NCI-H1694 treated with DMSO at 0.1 percent for 48 hours (cell line): ENCODE measurements around the gene RETN.

Source experiments
- DNase-seq: peaks from one replicate; lab custom pipeline; 2025; lab: John Stamatoyannopoulos, UW

The RETN gene, protein sequence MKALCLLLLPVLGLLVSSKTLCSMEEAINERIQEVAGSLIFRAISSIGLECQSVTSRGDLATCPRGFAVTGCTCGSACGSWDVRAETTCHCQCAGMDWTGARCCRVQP

DNA sequence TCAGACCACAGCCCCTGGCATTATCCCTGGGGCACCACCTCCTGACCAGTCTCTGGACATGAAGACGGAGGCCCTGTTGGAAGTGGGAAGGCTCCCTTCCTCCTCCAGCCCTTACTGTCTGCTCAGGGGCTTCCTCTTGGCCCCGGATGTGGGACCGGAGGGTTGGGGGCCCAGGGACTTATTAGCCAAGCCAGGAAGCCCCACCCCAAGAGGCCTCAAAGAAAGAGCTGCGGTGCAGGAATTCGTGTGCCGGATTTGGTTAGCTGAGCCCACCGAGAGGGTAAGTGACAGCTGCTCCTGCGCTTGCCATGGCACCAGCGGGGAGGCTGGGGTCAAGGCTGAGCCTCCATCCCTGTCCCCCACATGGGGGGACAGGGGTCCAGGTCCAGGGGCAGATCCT is at the start of gene RETN:
TSS of gene RETN (plus strand) at position 208 of the 400 bp plus-strand sequence. CDS start 278 bp downstream, outside the sequence.
- DNase-seq, result no peak

DNA sequence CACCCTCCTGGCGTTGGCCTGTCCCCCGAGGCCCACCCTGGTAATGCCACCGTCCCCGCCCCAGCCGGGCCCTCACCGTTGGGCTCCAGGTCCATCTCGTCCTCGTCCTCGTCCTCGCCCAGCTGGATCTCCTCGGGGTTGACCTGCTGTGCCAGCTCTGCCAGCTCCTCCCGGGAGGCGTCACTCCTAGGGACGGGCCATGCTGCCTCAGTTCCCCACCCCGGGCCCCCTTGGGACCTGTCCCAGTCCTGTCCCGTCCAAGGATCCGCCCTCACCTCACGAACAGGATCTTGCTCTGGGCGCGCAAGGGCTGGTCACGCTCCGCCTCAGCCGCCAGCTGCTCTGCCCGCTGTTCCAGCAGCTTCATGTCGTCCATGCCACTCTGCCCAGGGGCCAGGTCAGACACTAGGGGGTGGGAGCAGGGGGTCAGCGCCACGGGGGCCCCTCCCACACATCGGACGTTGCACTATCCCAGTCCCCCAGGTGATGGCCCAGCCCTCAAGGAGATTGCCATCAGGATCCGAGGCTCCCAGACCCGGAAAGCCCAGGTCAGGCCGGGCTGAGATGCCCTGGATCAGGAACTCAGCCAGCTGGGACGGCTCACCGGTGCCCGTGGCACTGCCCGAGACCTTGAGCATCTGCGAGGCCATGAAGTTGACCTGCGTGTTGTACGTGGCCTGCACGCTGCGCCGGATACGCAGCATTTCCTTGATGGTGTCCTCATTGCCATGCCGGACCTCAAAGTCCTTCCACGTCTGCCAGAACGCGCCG is 49.0 kb upstream of the RETN start:
- DNase-seq, result no peak

DNA sequence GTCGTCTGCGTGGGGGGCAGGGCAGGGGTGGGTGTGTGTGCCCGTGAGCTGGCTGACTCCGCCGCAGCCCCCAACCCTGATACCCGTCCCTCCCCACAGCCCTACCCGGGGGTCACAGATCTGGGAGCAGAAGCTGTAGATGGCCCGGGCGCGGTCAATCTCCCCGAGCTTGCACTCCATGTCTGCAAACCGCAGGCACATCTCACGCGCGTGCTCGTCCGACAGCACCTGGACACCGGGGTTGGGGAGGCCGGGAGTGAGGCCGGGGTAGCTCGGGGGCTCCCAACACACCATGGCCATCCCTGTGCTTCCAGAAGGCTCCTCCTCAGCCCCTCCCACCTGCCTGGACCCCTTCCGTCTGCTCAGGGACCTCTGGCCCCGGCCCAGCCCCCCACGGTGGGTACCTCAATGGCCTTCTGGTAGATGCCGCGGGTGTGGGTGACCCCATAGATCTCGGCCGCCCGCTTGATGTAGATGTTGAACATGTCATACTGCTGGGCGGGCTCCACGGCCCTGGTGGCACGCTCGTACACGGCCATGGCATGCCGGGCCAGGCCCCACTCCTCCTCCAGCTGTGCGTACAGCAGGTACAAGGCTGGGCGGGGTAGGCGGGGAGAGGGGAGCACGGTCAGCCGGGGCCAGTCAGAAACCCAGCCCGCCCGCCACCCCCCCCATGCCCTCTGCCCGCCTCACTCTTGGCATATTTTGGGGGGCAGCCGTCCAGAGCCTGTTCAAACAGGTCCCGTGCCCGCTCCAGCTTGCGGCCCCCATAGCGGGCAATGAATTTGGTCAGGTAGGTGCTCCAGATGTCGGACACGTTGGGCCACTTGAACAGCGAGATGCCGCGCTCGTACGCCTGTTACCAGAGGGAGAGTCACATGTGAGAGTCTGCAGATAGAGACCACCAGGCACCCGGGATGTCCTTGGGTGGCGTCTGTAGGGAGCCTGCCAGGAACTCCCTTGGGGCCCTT is 48.1 kb upstream of the RETN start:
- no peak for DNase-seq

DNA sequence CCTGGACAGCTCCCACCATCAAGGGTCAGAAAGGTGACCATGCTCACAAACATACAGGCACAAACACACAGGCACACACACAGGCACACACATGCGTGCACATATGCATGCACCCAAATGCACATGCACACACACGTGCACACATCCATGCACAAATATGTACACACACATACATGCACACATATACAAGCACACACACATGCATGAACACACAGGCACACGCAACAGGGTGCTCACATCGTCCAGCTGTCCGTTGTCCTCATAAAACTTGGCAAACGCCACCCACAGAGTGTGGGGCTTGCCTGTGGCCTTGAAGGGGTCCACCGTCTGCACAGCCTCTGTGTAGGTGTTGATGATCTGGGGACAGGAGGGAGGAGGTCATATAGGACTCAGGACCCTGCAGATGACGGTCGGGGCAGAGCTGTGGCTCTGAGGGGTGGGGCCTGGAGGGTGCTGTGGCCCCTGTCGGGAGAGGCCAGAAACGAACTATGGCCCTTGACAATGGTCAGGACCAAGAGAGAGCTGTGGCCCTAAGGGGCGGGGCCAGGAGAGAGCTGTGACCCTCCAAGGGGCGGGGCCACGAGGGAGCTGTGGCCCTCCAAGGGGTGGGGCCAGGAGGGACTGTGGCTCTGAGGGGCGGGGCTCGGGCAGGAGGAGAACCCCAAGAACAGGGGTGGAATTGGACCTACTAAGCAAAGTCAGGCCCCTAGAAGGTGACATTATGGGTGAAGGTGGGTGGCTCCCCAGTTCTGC is 45.7 kb upstream of the RETN start:
- no peak for DNase-seq

DNA sequence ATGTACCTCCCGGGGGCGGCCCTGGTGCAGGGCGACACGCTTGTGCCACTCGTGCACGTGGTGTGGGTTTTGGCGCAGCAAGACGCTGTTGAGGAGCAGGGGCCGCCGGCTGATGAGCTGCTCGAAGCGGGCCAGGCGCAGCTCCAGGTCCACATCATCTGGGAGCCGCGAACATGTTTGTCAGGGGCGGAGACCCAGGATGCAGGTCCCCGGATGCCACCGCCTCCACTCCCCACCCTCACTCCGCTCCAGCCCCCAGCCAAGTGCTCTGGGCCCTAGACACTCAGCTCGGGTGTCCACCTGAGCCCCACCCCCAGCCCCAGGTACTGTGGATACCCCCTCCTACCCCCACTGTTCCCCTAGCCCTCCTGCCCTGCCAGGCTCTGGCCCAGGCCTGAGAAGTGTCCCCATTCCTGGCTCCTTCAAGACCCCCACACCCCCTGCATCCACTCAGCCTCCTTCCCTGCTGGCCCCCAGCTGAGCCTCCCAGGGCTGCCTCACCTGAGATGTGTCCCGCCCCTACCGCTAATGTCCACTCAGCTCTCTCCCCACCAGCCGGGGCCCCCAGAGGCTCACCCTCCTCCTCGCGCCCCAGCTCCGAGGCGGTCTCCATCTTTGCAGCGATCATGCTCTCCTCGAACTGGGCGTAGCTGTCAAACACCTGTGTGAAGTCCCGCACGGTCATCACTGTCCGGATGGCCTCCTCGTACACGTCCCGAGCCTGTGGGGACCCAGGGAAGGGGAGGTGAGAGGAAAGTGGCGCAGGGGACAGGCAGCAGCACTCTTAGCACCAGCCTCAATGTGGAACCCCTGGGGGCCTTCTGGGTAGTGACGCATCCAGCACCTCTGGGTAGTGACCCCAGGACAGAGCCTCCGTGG is 44.9 kb upstream of the RETN start:
- DNase-seq, result no peak

DNA sequence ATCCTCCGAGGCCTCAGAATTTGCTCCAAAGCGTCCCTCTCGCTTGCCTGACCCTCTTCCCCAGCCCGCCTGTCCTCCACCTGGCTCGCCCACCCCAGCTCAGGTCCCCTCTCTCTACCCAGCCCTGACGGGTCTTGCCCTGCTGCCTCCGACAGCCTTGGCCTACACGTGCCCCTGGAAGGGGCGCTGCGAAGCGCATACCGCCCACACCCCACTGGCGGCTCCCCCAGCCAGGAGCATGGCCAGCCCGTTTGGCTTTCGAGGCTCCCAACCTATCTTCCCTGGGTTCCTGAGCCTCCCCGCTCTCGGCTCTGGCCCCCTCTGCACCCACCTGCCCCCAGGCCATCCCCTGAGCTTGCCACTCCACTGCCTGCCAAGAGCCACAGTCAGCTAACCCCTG is 44.0 kb upstream of the RETN start:
- no peak for DNase-seq

DNA sequence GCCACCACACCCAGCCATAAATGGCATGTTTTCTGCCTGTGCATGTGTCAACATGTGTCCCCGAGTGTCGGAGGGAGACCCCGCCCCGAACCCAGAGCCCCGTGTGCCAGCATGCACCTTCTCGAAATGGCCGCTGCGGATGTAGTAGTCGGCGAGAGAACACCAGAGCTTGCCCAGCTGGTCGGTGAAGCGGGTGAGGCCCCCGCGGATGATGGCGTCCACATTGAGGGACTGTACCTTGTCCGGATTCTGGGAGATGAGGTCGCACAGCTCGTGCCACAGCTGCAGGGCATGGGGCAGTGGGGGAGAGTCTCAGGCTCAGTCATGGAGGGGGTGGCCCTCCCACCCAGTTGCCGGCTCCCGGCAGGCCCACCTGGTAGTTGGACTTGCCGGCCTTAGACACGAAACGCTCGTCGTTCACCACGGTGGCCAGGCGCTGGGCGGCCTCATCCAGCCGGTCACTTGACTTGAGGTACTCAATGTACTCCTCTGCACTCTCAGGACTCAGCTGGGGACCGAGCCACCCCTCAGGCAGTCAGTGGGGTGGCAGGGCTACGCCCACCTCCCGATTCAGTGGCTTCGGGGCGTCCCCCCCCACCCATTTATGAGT is 43.0 kb upstream of the RETN start:
- no peak for DNase-seq

DNA sequence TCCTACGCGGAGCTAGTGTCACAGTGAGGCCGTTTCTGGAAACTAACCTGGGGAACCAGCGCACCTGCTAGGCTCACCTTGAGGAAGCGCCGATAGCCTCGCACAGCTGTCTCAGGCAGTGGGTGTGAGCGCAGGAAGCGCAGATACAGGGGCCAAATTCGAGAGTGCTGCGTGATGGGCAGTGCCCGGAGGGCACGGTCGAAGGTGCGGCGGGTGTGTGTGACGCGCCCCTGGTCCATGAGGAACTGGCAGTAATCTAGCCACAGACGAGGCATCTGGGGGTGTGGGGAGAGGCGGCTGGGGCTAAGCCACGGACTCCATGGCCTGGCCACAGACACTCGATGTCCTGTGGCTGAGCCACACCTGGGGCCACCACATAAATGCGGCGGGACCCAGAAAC is 41.7 kb upstream of the RETN start:
- DNase-seq, result no peak

DNA sequence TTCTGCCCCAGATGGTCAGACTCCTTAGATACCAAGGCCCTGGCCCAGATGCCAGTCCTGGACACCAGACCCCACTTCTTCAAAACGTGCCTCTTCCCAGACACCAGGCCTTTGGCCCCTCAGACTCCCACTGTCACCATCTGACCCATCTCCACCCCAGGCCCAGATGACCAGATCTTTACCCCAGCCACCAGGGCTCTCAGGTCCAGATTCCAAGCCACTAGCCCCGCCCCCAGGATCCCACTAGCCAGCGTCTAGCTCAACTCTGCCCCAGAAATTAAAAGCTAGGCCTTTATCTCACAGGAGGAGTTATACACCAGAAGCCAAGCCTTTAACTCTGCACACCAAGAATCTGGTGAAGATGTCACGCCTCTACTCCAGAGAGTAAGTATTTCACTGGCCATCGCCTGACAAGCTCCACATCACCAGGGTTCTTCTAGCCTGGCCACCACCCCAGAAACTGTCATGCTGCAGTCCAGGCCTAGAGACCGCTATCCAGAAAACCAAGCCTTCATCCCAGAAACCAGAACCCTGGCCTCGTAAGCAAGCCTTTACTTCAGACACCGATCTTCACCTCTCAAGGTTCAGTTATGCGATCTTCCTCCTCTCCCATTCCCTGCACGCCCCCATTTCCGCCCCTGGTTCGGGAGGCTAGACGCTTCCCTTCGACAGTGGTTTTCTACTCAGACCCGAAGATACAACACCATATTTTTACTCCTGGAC is 40.1 kb upstream of the RETN start:
- no peak for DNase-seq

DNA sequence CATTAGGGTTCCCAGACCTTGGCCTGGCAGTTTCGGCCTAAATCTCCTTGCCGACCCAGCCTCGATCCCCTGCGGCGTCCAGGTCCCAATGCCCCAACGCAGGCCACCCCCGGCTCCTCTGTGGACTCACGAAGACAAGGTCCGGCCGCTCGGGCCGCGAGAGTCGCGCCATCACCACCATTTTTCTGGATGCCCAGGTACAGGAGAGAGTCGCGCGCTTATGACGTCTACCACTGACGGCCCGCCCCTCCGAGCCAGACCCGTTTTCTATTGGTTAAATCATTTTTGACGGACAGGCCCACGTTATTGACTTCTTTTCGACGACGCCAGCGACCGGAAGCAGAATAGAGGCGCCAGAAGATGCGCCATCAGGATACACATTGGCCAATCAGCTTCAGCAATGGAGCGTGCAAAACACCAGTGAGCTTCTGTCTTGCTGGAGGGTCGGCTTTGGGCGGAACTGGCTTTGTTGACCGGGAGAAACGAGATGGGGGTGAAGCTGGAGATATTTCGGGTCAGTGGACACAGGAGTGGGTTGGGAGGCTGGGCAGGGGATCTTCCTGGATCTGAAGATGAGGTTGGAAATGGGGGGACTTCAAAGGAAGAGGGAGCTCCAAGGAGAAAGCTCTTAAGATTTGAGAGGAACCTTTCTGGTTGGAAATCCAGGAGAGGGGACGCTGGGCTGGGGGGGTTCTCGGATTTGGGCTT is 39.3 kb upstream of the RETN start, which contains the start of the genes PET100 and XAB2:
TSS of gene PET100 (plus strand) at position 447 of the 708 bp plus-strand sequence. CDS start at position 488, 41 bp downstream.
TSS of gene XAB2 (minus strand) at position 199 of the 708 bp plus-strand sequence. CDS start at position 181, 18 bp downstream.
- peak; percentile 96 for DNase-seq

DNA sequence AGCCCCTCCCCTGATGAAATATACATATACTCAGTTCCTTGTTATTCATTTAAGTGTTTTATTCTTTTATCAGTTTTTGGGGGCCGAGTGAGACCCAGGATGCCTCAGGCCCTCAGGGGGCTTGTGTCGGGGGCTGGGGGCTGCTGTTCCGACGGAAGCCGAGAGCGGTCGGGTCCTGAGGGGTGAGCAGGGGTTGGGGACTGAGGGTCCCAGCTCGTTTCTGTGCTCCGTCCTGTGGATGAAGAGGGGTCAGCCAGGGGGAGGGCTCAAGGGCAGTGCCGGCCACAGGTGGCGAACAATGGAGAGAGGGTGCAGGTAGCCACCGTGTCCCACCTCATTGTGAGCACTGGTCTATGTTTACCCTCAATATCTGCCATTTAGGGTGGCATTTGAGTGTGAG is 37.3 kb upstream of the RETN start:
- DNase-seq, result no peak

DNA sequence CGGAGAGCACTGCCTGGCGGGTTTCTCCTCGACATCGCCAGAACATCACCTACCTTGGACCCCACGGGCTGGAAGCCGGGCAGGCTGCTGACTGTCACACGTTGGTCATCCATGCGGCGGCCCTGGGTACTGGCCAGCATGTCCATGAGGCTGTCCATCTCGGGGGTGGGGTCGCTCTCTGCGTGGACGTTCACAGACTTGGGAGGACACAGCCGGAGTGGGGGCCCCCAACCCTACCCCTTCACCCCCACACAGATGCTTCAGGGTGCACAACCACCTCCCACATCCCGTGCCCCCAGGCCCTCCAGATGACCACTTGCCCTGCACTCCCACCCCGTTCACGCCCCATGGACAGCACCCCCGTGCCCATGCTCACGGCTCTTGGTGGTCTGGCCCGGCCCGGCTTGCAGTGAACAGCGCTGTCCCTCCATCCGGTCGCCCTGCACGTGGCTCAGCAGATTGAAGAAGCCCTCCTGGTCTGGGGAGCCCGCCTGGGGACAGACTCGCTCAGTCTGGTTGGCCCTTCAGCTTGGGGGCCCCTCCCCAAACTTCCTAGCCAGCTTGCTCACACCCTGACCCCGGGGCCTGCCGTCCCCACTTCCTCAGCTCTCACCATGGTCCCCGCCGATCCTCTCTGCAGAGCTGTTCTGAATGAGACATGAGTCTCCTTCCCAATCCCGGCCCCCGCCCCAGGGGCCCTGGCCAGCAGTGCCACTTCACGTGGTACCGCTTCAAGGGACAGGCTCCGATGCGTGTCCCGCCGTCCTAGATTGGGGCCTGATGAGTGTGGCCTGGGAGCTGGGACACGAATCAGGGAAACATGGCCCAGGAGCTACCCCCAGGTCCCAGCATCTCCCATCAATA is 36.3 kb upstream of the RETN start:
- no peak for DNase-seq

DNA sequence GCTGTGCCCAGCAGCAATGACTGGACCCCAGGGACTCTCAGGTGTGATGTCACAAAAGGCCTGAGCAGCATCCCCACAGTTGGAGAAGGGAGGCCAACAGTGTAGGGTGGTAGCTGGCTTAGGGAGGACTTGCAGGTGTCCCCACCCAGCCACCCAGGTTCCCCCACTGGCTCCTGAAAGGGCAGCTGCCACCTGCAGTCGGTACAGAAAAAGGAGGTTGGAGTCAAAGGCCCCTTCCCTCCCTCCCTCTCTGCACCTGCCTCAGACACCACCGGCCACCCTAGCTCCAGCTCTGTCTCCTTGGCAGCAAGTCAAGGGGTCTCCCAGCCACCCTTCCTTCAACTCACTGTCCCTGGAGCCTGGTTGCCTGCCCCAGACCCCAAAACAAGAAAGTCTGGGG is 35.2 kb upstream of the RETN start, which contains the start of gene PCP2:
TSS of gene PCP2 (minus strand) at position 22 of the 400 bp plus-strand sequence. CDS start 262 bp downstream, outside the sequence.
- no peak for DNase-seq

DNA sequence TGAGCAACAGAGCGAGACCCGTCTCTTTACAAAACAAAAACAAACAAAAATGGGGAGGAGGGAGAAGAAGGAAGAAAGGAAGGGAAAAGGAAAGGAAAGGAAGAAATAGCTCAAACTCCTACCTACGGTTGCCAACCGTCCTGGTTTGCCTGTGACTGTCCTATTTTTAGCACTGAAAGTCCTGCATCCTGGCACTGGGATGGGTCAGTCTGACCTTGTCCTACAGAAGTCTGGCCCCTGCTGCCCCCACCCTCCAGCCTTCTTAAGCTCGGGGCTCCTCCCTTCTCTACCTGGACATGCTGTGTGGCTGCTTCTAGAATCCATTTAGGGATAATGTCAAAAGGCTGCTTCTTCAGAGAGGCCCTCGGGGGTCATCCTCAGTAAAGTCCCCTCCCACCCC is 33.2 kb upstream of the RETN start:
- no peak for DNase-seq

DNA sequence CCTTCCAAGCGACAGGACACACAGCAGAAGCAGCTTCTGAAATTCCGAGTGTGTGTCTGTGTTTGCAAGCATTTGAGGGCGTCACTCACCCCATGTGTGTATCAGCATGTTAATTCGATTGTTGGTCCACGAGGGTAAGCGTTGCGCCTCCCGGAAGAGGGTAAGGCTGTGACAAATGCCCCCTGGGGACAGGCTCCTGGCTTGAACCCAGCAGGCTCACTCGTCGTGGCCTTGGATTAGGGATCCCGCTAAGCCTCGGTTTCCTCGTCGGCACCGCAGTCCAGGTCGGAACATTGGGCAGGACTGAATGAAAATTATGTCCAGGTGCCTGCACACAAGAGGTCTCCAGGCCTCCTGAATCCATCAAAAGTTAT is 32.5 kb upstream of the RETN start:
- no peak for DNase-seq

DNA sequence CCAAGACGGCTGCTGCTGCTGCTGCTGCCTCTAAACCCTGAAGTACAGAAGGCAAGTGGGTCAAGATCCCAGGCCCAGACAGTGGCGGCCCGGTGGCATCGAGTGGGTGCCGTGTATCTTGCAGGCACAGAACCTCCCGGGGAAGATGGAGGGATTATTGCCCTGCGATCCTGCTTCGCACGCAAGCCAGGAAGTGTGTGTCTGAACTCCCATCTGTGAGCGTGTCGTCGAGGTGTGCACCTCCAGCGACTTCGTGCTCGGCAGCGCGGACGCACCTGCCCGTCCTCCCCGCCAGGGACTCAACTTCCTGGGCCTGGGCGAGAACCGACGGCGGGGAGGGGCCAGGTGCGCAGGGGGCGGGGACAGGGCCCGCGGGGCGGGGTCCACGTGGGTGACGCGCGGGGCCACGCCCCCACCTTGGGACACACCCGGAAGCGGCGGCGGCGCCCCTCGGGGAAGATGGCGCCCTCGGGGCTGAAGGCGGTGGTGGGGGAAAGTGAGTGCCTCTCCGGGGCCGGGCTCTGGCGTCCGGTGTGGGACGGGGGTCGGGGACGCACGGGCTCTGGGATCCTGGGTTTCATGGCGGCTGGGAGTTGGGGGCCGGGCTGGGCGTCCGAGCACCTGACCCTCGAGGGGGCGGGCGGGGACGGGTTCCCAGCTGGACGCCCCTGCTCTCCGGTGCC is 32.0 kb upstream of the RETN start, which contains the start of gene STXBP2:
TSS of gene STXBP2 (plus strand) at position 420 of the 683 bp plus-strand sequence. CDS start at position 460, 40 bp downstream.
- no peak for DNase-seq
